B cell (primary cell): ENCODE results near the gene BCO1. TPM values are rescaled to one million over a fixed set of nuclear protein-coding genes. Genes with fewer than 3 reads are reported as not detected.

Experiments used
- ATAC-seq: fragments of 200-7000 bp; cut with Tn5 transposase; one replicate; pipeline ENCODE4 v1.10.0; 2021; ENCODE audit warnings: low read depth, mild to moderate bottlenecking, moderate number of reproducible peaks, moderate library complexity
- CTCF ChIA-PET: fragments of 350-600 bp; sonication (Branson Sonifier 250); formaldehyde crosslinking; loops from one replicate; lab custom pipeline; 2021; ENCODE audit warnings: antibody characterized with exemption, inconsistent platforms; lab: Charles Lee
- POLR2A ChIA-PET: fragments of 350-600 bp; sonication (Branson Sonifier 250); formaldehyde crosslinking; loops from one replicate; lab custom pipeline; 2021; ENCODE audit warnings: antibody characterized with exemption; lab: Charles Lee
- DNase-seq: peaks from one replicate; pipeline ENCODE4 v3.0.0; 2013
- H2AFZ ChIP-seq: 2 replicates; pipeline ENCODE4 v1.6.1; 2012; ENCODE audit warnings: mild to moderate bottlenecking, low read depth, low read length; ENCODE audit not compliant: insufficient read depth, poor library complexity, severe bottlenecking
- H3K27ac ChIP-seq, 2 donors: 1 replicate in 1 of 2; 2 replicates in 1 of 2; pipeline ENCODE4 v1.5.1; 2012 to 2013; ENCODE audit warnings: low read length in 2 of 2, mild to moderate bottlenecking in 2 of 2, moderate library complexity in 1 of 2
- H3K27me3 ChIP-seq, 4 experiments: fragments of 200-600 bp in 1 of 4; sonication (generic) in 1 of 4; replicated peaks in 1 of 4; 1 replicate in 2 of 4; 2 replicates in 2 of 4; pipeline versions ENCODE4 v1.6.1 to v1.7.0; 2013 to 2016; ENCODE audit warnings: low read length in 3 of 4, mild to moderate bottlenecking in 2 of 4, mixed read lengths in 1 of 4, moderate library complexity in 1 of 4; ENCODE audit not compliant: insufficient read depth in 4 of 4, control insufficient read depth in 3 of 4; ENCODE audit errors: control extremely low read depth in 1 of 4
- H3K36me3 ChIP-seq, 2 experiments: replicated peaks in 1 of 2; 1 replicate in 1 of 2; 2 replicates in 1 of 2; pipeline versions ENCODE4 v1.6.1 to v1.7.1; 2013; ENCODE audit warnings: low read length in 1 of 2; ENCODE audit not compliant: insufficient read depth in 2 of 2, control insufficient read depth in 1 of 2; ENCODE audit errors: control extremely low read depth in 1 of 2, extremely low read depth in 1 of 2
- H3K4me1 ChIP-seq, 2 donors: fragments of 200-600 bp in 1 of 2; sonication (generic) in 1 of 2; 1 replicate in 1 of 2; 2 replicates in 1 of 2; pipeline versions ENCODE4 v1.5.1 to v1.6.1; 2013 to 2017; ENCODE audit warnings: low read length in 2 of 2; ENCODE audit not compliant: control insufficient read depth in 2 of 2, insufficient read depth in 2 of 2
- H3K4me2 ChIP-seq: replicated peaks from 2 replicates; pipeline ENCODE3; 2012; ENCODE audit warnings: mild to moderate bottlenecking, low read depth, low read length; ENCODE audit not compliant: poor library complexity, severe bottlenecking
- H3K4me3 ChIP-seq, 5 experiments: fragments of 200-600 bp in 1 of 5; sonication (generic) in 1 of 5; 1 replicate in 3 of 5; 2 replicates in 2 of 5; pipeline versions ENCODE4 v1.5.1 to v1.7.0; 2011 to 2016; ENCODE audit warnings: low read length in 4 of 5, mild to moderate bottlenecking in 4 of 5, low read depth in 2 of 5, control low read depth in 1 of 5, moderate library complexity in 1 of 5; ENCODE audit not compliant: insufficient read depth in 1 of 5; ENCODE audit errors: control extremely low read depth in 1 of 5, extremely low read depth in 1 of 5
- H3K79me2 ChIP-seq: fragments of 200-600 bp; sonication (generic); one replicate; pipeline ENCODE4 v1.6.0; 2016; ENCODE audit warnings: low read length; ENCODE audit not compliant: control insufficient read depth, insufficient read depth
- H3K9ac ChIP-seq: fragments of 200-600 bp; sonication (generic); 2 replicates; pipeline ENCODE4 v1.6.1; 2017; ENCODE audit warnings: mild to moderate bottlenecking, low read length, moderate library complexity
- H3K9me3 ChIP-seq, 3 donors: one replicate each; pipeline versions ENCODE4 v1.6.1 to v1.7.1; 2013; ENCODE audit warnings: low read length in 2 of 3; ENCODE audit not compliant: control insufficient read depth in 2 of 3, insufficient read depth in 1 of 3; ENCODE audit errors: control extremely low read depth in 1 of 3
- H4K20me1 ChIP-seq: 2 replicates; pipeline ENCODE4 v1.6.0; 2012; ENCODE audit warnings: mild to moderate bottlenecking, low read length; ENCODE audit not compliant: insufficient read depth, control insufficient read depth, poor library complexity, severe bottlenecking
- H3K27ac Mint-ChIP-seq: one replicate; pipeline ENCODE4 v1.8.0; 2021; ENCODE audit warnings: mixed read lengths
- H3K27me3 Mint-ChIP-seq: one replicate; pipeline ENCODE4 v1.8.0; 2021; ENCODE audit warnings: mixed read lengths
- H3K4me1 Mint-ChIP-seq: one replicate; pipeline ENCODE4 v1.8.0; 2021; ENCODE audit warnings: mixed read lengths
- H3K4me3 Mint-ChIP-seq: one replicate; pipeline ENCODE4 v1.8.0; 2021; ENCODE audit warnings: mixed read lengths
- H3K9me3 Mint-ChIP-seq: one replicate; pipeline ENCODE4 v1.8.0; 2022; ENCODE audit warnings: mixed read lengths; ENCODE audit not compliant: insufficient read depth
- EZH2 ChIP-seq: IDR thresholded peaks from 2 replicates; pipeline ENCODE4 v1.6.1; 2012; ENCODE audit warnings: borderline replicate concordance, low read depth, mild to moderate bottlenecking, moderate library complexity, low read length; ENCODE audit not compliant: insufficient read depth, poor library complexity, severe bottlenecking
- WGBS: methylation state at CpG from one replicate; pipeline ENCODE4 v1.1.5; 2013; ENCODE audit warnings: missing lambda C conversion rate; ENCODE audit not compliant: insufficient coverage; 5-methylcytosine and 5-hydroxymethylcytosine counted together
- intact Hi-C: fragments of 100-400 bp; cut with micrococcal nuclease; formaldehyde crosslinking; loops from one replicate; pipeline ENCODE4 v1.10.0; 2022
- polyA plus RNA-seq: library from polyadenylated mRNA; depleted of rRNA; stranded (reverse); fragments of >200 nt; gene quantifications from 2 replicates; pipeline ENCODE4 v1.2.3, GENCODE V29; 2012
- total RNA-seq, 2 donors: library from RNA; stranded (reverse); fragments of 120-200 nt in 1 of 2; gene quantifications; 1 replicate in 1 of 2; 2 replicates in 1 of 2; pipeline versions ENCODE4 v1.2.3 to v1.2.4, GENCODE V29; 2013 to 2022
- TF ChIP-seq, protein P1 (sequence below): fragments of 200-600 bp; IDR thresholded peaks from one replicate; pipeline ENCODE4 v1.8.0; 2022; ENCODE audit warnings: antibody characterized with exemption, mild to moderate bottlenecking

The BCO1 gene
- total and polyA plus RNA-seq, 2 donors (not counting 1 experiment from before 2014, with no cell fraction given): not detected

GRCh38 chr16:81201267-81201666, 37.2 kb upstream of the BCO1 start:
- Mint-ChIP-seq H3K27ac (no peak overlapping the region), H3K4me1 (no peaks in the 10 kb centered on the region), H3K4me3 (no peak overlapping the region), H3K27me3 (peaks cover 30% of the 10 kb centered on the region), H3K9me3 (no peaks in the 10 kb centered on the region)
- Histone ChIP-seq H3K27ac (no peak overlapping the region), H3K4me1 (no peaks in the 10 kb centered on the region), H3K79me2 (no peaks in the 10 kb centered on the region), H3K27me3 (peaks cover 0 to 4% (median 0%) of the 10 kb centered on the region in 4 experiments), H3K9ac (no peak overlapping the region), H3K36me3 (no peaks in the 10 kb centered on the region), H2AFZ (no peak overlapping the region), H4K20me1 (no peaks in the 10 kb centered on the region), H3K4me2 (no peak overlapping the region), H3K4me3 (no peak overlapping the region), H3K9me3 (no peaks in the 10 kb centered on the region)
- ATAC-seq (no peak), DNase-seq (no peak)
- WGBS: 100% methylated on average over 2 of the region's 4 CpGs
- CTCF ChIA-PET: no interaction called here
- intact Hi-C loops: loop anchor here (10.0 kb wide), 1 partner anchor 1034 kb away; no protein-coding TSS in a partner anchor
- TF ChIP-seq, protein P1, sequence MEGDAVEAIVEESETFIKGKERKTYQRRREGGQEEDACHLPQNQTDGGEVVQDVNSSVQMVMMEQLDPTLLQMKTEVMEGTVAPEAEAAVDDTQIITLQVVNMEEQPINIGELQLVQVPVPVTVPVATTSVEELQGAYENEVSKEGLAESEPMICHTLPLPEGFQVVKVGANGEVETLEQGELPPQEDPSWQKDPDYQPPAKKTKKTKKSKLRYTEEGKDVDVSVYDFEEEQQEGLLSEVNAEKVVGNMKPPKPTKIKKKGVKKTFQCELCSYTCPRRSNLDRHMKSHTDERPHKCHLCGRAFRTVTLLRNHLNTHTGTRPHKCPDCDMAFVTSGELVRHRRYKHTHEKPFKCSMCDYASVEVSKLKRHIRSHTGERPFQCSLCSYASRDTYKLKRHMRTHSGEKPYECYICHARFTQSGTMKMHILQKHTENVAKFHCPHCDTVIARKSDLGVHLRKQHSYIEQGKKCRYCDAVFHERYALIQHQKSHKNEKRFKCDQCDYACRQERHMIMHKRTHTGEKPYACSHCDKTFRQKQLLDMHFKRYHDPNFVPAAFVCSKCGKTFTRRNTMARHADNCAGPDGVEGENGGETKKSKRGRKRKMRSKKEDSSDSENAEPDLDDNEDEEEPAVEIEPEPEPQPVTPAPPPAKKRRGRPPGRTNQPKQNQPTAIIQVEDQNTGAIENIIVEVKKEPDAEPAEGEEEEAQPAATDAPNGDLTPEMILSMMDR: no peak
- no peak for TF ChIP-seq EZH2
- POLR2A ChIA-PET: no interaction called here

GRCh38 chr16:81204798-81205680, 33.5 kb upstream of the BCO1 start:
- H3K79me2 ChIP-seq: no peaks in the 10 kb centered on the region
- no peak overlapping the region for H2AFZ ChIP-seq
- Mint-ChIP-seq H3K27ac (no peak overlapping the region), H3K27me3 (peaks cover 19% of the 10 kb centered on the region), H3K4me3 (no peak overlapping the region), H3K4me1 (no peaks in the 10 kb centered on the region), H3K9me3 (no peaks in the 10 kb centered on the region)
- intact Hi-C loops: loop anchor here (2.0 to 10.0 kb wide), 2 partner anchors 518 to 1030 kb away; no protein-coding TSS in a partner anchor
- H3K27ac ChIP-seq: no peak overlapping the region
- no peaks in the 10 kb centered on the region for H3K9me3 ChIP-seq
- CTCF ChIA-PET: interaction anchor here (0.6 to 2.0 kb wide), 16 partner anchors 11 to 1123 kb away, joined by 3 to 17 read pairs (median 3); partner anchors contain the start of genes BCO1 and GAN
- no peaks in the 10 kb centered on the region for H4K20me1 ChIP-seq
- DNase-seq (peak; percentile 59), ATAC-seq (no peak)
- no peaks in the 10 kb centered on the region for H3K4me1 ChIP-seq
- TF ChIP-seq, protein P1: peak; percentile 72
- no peak for TF ChIP-seq EZH2
- no peaks in the 10 kb centered on the region for H3K36me3 ChIP-seq
- H3K9ac ChIP-seq: no peak overlapping the region
- H3K4me2 ChIP-seq: no peak overlapping the region
- POLR2A ChIA-PET: no interaction called here
- H3K27me3 ChIP-seq: peaks cover 0 to 2% (median 0%) of the 10 kb centered on the region in 4 experiments
- 76% methylated on average over 3 of the region's 14 CpGs for WGBS
- no peak overlapping the region for H3K4me3 ChIP-seq
